Measurements from ENCODE around the gene ENC1. TPM values are rescaled to one million over a fixed set of nuclear protein-coding genes. Genes with fewer than 3 reads are reported as not detected.

Gene ENC1
- total RNA-seq, 1 donor from 2014 or later: 3.8 TPM

DNA sequence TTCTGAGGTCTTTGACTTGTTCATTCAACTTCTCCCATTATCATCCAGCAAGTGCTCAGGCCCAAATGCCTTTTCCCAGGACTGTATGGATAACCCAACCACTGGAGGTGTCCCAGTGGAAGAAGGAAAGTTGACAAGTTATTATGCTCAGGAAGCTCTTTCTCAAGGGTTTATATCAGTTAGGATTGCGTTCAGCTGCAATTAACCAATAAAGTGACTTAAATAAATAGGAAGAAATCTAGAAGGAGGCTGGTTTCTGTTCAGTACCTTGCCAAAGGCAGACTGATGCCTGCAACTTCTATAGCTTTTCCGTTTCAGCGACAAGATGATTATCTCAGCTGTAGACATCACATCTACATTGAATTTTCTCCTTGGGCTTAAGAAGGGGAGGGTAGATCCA is 52.1 kb downstream of the ENC1 start:
- DNase-seq: no peak
- H3K4me3 ChIP-seq: no peak overlapping the region
- TF ChIP-seq, protein P1, sequence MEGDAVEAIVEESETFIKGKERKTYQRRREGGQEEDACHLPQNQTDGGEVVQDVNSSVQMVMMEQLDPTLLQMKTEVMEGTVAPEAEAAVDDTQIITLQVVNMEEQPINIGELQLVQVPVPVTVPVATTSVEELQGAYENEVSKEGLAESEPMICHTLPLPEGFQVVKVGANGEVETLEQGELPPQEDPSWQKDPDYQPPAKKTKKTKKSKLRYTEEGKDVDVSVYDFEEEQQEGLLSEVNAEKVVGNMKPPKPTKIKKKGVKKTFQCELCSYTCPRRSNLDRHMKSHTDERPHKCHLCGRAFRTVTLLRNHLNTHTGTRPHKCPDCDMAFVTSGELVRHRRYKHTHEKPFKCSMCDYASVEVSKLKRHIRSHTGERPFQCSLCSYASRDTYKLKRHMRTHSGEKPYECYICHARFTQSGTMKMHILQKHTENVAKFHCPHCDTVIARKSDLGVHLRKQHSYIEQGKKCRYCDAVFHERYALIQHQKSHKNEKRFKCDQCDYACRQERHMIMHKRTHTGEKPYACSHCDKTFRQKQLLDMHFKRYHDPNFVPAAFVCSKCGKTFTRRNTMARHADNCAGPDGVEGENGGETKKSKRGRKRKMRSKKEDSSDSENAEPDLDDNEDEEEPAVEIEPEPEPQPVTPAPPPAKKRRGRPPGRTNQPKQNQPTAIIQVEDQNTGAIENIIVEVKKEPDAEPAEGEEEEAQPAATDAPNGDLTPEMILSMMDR (IDR thresholded peaks at IDR 0.05; ENCODE audit: borderline replicate concordance): no peak
- intact Hi-C loops (cut with micrococcal nuclease): no loop called here
- H3K27me3 ChIP-seq (ENCODE audit: low read depth): no peaks in the 10 kb centered on the region
- H3K36me3 ChIP-seq: no peaks in the 10 kb centered on the region
- no peak overlapping the region for H3K27ac ChIP-seq (replicated peaks)
- no peaks in the 10 kb centered on the region for H3K9me3 ChIP-seq (replicated peaks)
- peaks cover 10% of the 10 kb centered on the region for H3K4me1 ChIP-seq

GRCh38 chr5:74587890-74588289 is 52.6 kb downstream of the ENC1 start:
- TF ChIP-seq, protein P1 (IDR thresholded peaks at IDR 0.05; ENCODE audit: borderline replicate concordance): no peak
- no peaks in the 10 kb centered on the region for H3K9me3 ChIP-seq (replicated peaks)
- H3K27ac ChIP-seq (replicated peaks): no peak overlapping the region
- peaks cover 10% of the 10 kb centered on the region for H3K4me1 ChIP-seq
- no peak overlapping the region for H3K4me3 ChIP-seq
- intact Hi-C loops (cut with micrococcal nuclease): no loop called here
- H3K36me3 ChIP-seq: no peaks in the 10 kb centered on the region
- DNase-seq: no peak
- H3K27me3 ChIP-seq (ENCODE audit: low read depth): no peaks in the 10 kb centered on the region

GRCh38 chr5:74587300-74587699 is 53.2 kb downstream of the ENC1 start:
- H3K27ac ChIP-seq (replicated peaks): peak overlapping the region; percentile 52

GRCh38 chr5:74586856-74587255 is 53.7 kb downstream of the ENC1 start:
- intact Hi-C loops (cut with micrococcal nuclease): no loop called here
- no peaks in the 10 kb centered on the region for H3K27me3 ChIP-seq (ENCODE audit: low read depth)
- peaks cover 10% of the 10 kb centered on the region for H3K4me1 ChIP-seq
- H3K9me3 ChIP-seq (replicated peaks): no peaks in the 10 kb centered on the region
- peak overlapping the region; percentile 52 for H3K27ac ChIP-seq (replicated peaks)
- H3K36me3 ChIP-seq: no peaks in the 10 kb centered on the region
- no peak overlapping the region for H3K4me3 ChIP-seq
- TF ChIP-seq, protein P1 (IDR thresholded peaks at IDR 0.05; ENCODE audit: borderline replicate concordance): no peak
- no peak for DNase-seq

More at GRCh38 chr5:74587300-74587699, 53.2 kb downstream of the ENC1 start:
- TF ChIP-seq, protein P1 (IDR thresholded peaks at IDR 0.05; ENCODE audit: borderline replicate concordance): no peak
- intact Hi-C loops (cut with micrococcal nuclease): no loop called here
- no peaks in the 10 kb centered on the region for H3K36me3 ChIP-seq
- no peaks in the 10 kb centered on the region for H3K27me3 ChIP-seq (ENCODE audit: low read depth)
- peaks cover 10% of the 10 kb centered on the region for H3K4me1 ChIP-seq
- DNase-seq: no peak
- H3K9me3 ChIP-seq (replicated peaks): no peaks in the 10 kb centered on the region
- H3K4me3 ChIP-seq: no peak overlapping the region

DNA sequence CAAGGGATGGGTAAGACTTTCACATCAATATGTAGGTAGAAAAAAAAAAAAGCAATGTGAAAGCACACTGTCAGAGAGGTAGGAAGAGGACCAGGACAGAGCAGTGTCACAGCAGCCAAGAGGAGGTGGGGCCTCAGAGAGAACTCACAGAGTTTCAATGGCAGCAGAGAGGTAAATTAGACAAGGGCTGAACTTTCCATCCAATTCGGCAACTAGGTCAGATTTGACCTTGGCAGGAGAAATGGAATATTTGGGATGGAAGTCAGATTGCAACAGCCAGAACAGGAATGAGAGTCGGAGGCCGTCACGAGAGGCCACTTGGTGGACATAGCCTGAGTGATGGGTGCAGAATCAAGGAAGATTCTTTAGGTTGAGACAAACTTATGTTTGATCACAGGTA is 57.7 kb downstream of the ENC1 start:
- intact Hi-C loops (cut with micrococcal nuclease): no loop called here
- H3K36me3 ChIP-seq: no peaks in the 10 kb centered on the region
- H3K9me3 ChIP-seq (replicated peaks): no peaks in the 10 kb centered on the region
- no peak overlapping the region for H3K27ac ChIP-seq (replicated peaks)
- H3K27me3 ChIP-seq (ENCODE audit: low read depth): no peaks in the 10 kb centered on the region
- H3K4me3 ChIP-seq: no peak overlapping the region
- peaks cover 10% of the 10 kb centered on the region for H3K4me1 ChIP-seq
- DNase-seq: no peak
- TF ChIP-seq, protein P1 (IDR thresholded peaks at IDR 0.05; ENCODE audit: borderline replicate concordance): no peak

DNA sequence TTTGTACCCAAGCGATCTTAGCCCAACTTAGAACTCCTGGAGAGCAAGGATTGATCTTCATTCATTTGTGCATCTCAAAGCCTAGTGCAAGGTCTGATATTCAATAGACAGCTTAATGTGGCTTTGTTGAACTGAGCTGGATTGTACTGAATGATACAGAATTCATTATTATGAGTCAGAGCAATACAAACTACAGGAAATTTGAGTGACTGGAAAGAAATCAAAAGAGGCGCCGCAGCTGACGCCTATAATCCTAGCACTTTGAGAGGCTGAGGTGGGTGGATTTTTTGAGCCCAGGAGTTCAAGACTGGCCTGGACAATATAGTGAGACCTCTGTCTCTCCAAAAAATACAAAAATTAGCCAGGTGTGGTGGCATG is 58.6 kb downstream of the ENC1 start:
- Histone ChIP-seq H3K9me3 (replicated peaks) (no peaks in the 10 kb centered on the region), H3K27ac (replicated peaks) (no peak overlapping the region), H3K36me3 (no peaks in the 10 kb centered on the region), H3K27me3 (ENCODE audit: low read depth) (no peaks in the 10 kb centered on the region), H3K4me3 (no peak overlapping the region), H3K4me1 (peaks cover 7% of the 10 kb centered on the region)
- intact Hi-C loops (cut with micrococcal nuclease): no loop called here
- TF ChIP-seq, protein P1 (IDR thresholded peaks at IDR 0.05; ENCODE audit: borderline replicate concordance): no peak
- DNase-seq: no peak
